HEK293 (cell line): ENCODE results near the gene CLTCL1.

Source experiments
- BCL11A ChIP-seq: fragments of 450-650 bp; formaldehyde crosslinking; IDR thresholded peaks from 2 replicates; pipeline ENCODE4 v1.5.1; 2016; ENCODE audit warnings: low read depth, missing biosample characterization, missing genetic modification characterization
- GFI1B ChIP-seq: fragments of 450-650 bp; formaldehyde crosslinking; IDR thresholded peaks from 2 replicates; pipeline ENCODE4 v1.5.1; 2016; ENCODE audit warnings: missing biosample characterization, missing genetic modification characterization
- KLF7 ChIP-seq: fragments of 450-650 bp; formaldehyde crosslinking; IDR thresholded peaks from 2 replicates; pipeline ENCODE4 v1.5.1; 2016; ENCODE audit warnings: missing biosample characterization, missing genetic modification characterization, borderline replicate concordance
- KLF8 ChIP-seq: fragments of 450-650 bp; formaldehyde crosslinking; IDR thresholded peaks from 2 replicates; pipeline ENCODE4 v1.5.1; 2016; ENCODE audit warnings: missing biosample characterization, missing genetic modification characterization
- RBAK ChIP-seq: fragments of 450-650 bp; formaldehyde crosslinking; IDR thresholded peaks from 2 replicates; pipeline ENCODE4 v1.5.1; 2016; ENCODE audit warnings: missing biosample characterization, missing genetic modification characterization
- SCRT2 ChIP-seq: fragments of 450-650 bp; formaldehyde crosslinking; IDR thresholded peaks from 2 replicates; pipeline ENCODE4 v1.5.1; 2016; ENCODE audit warnings: missing biosample characterization, missing genetic modification characterization
- ZBTB17 ChIP-seq: fragments of 450-650 bp; formaldehyde crosslinking; IDR thresholded peaks from 2 replicates; pipeline ENCODE4 v1.5.1; 2016; ENCODE audit warnings: missing biosample characterization, missing genetic modification characterization
- ZFP41 ChIP-seq: fragments of 450-650 bp; formaldehyde crosslinking; IDR thresholded peaks from 2 replicates; pipeline ENCODE4 v1.5.1; 2016; ENCODE audit warnings: missing biosample characterization, missing genetic modification characterization, borderline replicate concordance
- ZFP69B ChIP-seq: fragments of 450-650 bp; formaldehyde crosslinking; IDR thresholded peaks from 2 replicates; pipeline ENCODE4 v1.5.1; 2016; ENCODE audit warnings: missing biosample characterization, missing genetic modification characterization
- ZNF114 ChIP-seq: fragments of 450-650 bp; formaldehyde crosslinking; IDR thresholded peaks from 2 replicates; pipeline ENCODE4 v1.5.0; 2017; ENCODE audit warnings: missing biosample characterization, missing genetic modification characterization
- ZNF202 ChIP-seq: fragments of 450-650 bp; formaldehyde crosslinking; IDR thresholded peaks from 2 replicates; pipeline ENCODE4 v1.5.1; 2016; ENCODE audit warnings: missing biosample characterization, missing genetic modification characterization, borderline replicate concordance
- ZNF221 ChIP-seq: fragments of 450-650 bp; formaldehyde crosslinking; IDR thresholded peaks from 2 replicates; pipeline ENCODE4 v1.5.1; 2017; ENCODE audit warnings: missing biosample characterization, missing genetic modification characterization, borderline replicate concordance
- ZNF223 ChIP-seq: fragments of 450-650 bp; formaldehyde crosslinking; IDR thresholded peaks from 2 replicates; pipeline ENCODE4 v1.5.1; 2016; ENCODE audit warnings: missing biosample characterization, missing genetic modification characterization
- ZNF416 ChIP-seq: fragments of 450-650 bp; formaldehyde crosslinking; IDR thresholded peaks from 2 replicates; pipeline ENCODE4 v1.5.1; 2016; ENCODE audit warnings: missing biosample characterization, missing genetic modification characterization
- ZNF473 ChIP-seq: fragments of 450-650 bp; formaldehyde crosslinking; IDR thresholded peaks from 2 replicates; pipeline ENCODE4 v1.5.1; 2017; ENCODE audit warnings: missing biosample characterization, missing genetic modification characterization
- ZNF514 ChIP-seq: fragments of 450-650 bp; formaldehyde crosslinking; IDR thresholded peaks from 2 replicates; pipeline ENCODE4 v1.5.1; 2016; ENCODE audit warnings: missing biosample characterization, missing genetic modification characterization
- ZNF623 ChIP-seq: fragments of 450-650 bp; formaldehyde crosslinking; IDR thresholded peaks from 2 replicates; pipeline ENCODE4 v1.5.1; 2016; ENCODE audit warnings: missing biosample characterization, missing genetic modification characterization
- ZNF670 ChIP-seq: fragments of 450-650 bp; formaldehyde crosslinking; IDR thresholded peaks from 2 replicates; pipeline ENCODE4 v1.5.1; 2016; ENCODE audit warnings: missing biosample characterization, missing genetic modification characterization, low read depth
- ZNF76 ChIP-seq: fragments of 450-650 bp; formaldehyde crosslinking; IDR thresholded peaks from 2 replicates; pipeline ENCODE4; 2016; ENCODE audit warnings: low read depth, missing biosample characterization, missing genetic modification characterization, borderline replicate concordance
- ZXDB ChIP-seq: fragments of 450-650 bp; formaldehyde crosslinking; IDR thresholded peaks from 2 replicates; pipeline ENCODE4 v1.5.1; 2016; ENCODE audit warnings: missing biosample characterization, missing genetic modification characterization
- TF ChIP-seq, protein P1 (sequence below): fragments of 450-650 bp; formaldehyde crosslinking; IDR thresholded peaks from 2 replicates; pipeline ENCODE4 v1.5.1; 2016; ENCODE audit warnings: missing biosample characterization, missing genetic modification characterization, borderline replicate concordance
- TF ChIP-seq, protein P2 (sequence below): fragments of 450-650 bp; formaldehyde crosslinking; IDR thresholded peaks from 2 replicates; pipeline ENCODE4 v1.5.1; 2016; ENCODE audit warnings: missing biosample characterization, missing genetic modification characterization
- TF ChIP-seq, protein P3 (sequence below): fragments of 450-650 bp; formaldehyde crosslinking; IDR thresholded peaks from 2 replicates; pipeline ENCODE4 v1.5.1; 2016; ENCODE audit warnings: missing biosample characterization, missing genetic modification characterization
- TF ChIP-seq, protein P4 (sequence below): fragments of 450-650 bp; formaldehyde crosslinking; IDR thresholded peaks from 2 replicates; pipeline ENCODE4 v1.5.1; 2016; ENCODE audit warnings: missing biosample characterization, missing genetic modification characterization
- TF ChIP-seq, protein P5 (sequence below): fragments of 450-650 bp; formaldehyde crosslinking; IDR thresholded peaks from 2 replicates; pipeline ENCODE4 v1.5.1; 2016; ENCODE audit warnings: missing biosample characterization, missing genetic modification characterization, borderline replicate concordance
- TF ChIP-seq, protein P6 (sequence below): fragments of 450-650 bp; formaldehyde crosslinking; IDR thresholded peaks from 2 replicates; pipeline ENCODE4 v1.5.1; 2017; ENCODE audit warnings: missing biosample characterization, missing genetic modification characterization

CLTCL1 gene

DNA sequence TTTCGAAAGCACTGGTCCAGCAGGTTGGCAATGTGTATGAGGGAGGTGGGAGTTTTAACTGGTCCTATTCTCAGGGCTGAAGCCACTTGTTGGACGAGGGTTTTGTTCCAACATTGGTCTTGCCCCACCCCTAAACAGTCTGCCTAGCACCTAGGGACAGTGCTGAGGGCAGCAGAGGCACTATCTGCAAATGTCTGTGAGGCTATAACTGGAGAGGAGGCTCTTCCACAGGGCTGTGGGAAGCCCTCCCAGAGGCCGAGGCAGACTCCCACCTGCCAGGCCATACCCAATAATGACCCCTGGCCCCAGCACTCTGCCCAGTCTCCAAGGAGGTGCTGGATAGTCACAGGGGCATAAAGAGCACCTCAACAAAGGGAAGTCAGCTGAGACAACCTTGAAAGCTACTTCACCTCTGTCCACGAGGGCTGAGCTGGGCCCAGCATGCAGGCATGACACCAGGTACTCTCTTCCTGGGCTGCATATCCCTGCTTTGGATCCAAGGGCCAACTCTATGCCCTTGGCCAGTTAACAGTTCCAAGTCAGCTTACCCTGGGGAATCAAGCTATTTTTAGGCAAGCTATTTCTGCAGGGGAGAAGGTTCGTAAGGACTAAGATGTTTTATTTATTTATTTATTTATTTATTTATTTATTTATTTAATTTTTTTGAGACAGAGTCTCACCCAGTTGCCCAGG, 72.8 kb downstream of the CLTCL1 start (continued):
- TF ChIP-seq KLF8 (no peak), BCL11A (tag by site-specific recombination) (no peak), SCRT2 (tag by site-specific recombination) (peak; percentile 78), RBAK (tag by site-specific recombination) (peak; percentile 84; the same call in 1 of the 2 replicates), ZNF623 (peak; percentile 90), ZNF221 (peak; percentile 65; the same call in 1 of the 2 replicates), ZNF473 (tag by site-specific recombination) (no peak), GFI1B (tag by site-specific recombination) (peak; percentile 59; the same call in 1 of the 2 replicates), ZFP41 (tag by site-specific recombination) (no peak), ZNF514 (tag by site-specific recombination) (peak; percentile 90), ZXDB (tag by site-specific recombination) (peak; percentile 85), ZFP69B (no peak), ZNF416 (tag by site-specific recombination) (no peak), ZNF670 (tag by site-specific recombination) (0 out of 2 replicates have a peak, but pooled peaks have one; percentile 50), ZNF202 (tag by site-specific recombination) (no peak), ZNF223 (tag by site-specific recombination) (peak; percentile 58; the same call in 1 of the 2 replicates), KLF7 (tag by site-specific recombination) (peak; percentile 65; the same call in 1 of the 2 replicates), ZBTB17 (no peak), ZNF76 (tag by site-specific recombination) (no peak), ZNF114 (tag by site-specific recombination) (no peak)
- TF ChIP-seq, protein P1, sequence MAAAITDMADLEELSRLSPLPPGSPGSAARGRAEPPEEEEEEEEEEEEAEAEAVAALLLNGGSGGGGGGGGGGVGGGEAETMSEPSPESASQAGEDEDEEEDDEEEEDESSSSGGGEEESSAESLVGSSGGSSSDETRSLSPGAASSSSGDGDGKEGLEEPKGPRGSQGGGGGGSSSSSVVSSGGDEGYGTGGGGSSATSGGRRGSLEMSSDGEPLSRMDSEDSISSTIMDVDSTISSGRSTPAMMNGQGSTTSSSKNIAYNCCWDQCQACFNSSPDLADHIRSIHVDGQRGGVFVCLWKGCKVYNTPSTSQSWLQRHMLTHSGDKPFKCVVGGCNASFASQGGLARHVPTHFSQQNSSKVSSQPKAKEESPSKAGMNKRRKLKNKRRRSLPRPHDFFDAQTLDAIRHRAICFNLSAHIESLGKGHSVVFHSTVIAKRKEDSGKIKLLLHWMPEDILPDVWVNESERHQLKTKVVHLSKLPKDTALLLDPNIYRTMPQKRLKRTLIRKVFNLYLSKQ (tag by site-specific recombination): 0 out of 2 replicates have a peak, but pooled peaks have one; percentile 83
- TF ChIP-seq, protein P2, sequence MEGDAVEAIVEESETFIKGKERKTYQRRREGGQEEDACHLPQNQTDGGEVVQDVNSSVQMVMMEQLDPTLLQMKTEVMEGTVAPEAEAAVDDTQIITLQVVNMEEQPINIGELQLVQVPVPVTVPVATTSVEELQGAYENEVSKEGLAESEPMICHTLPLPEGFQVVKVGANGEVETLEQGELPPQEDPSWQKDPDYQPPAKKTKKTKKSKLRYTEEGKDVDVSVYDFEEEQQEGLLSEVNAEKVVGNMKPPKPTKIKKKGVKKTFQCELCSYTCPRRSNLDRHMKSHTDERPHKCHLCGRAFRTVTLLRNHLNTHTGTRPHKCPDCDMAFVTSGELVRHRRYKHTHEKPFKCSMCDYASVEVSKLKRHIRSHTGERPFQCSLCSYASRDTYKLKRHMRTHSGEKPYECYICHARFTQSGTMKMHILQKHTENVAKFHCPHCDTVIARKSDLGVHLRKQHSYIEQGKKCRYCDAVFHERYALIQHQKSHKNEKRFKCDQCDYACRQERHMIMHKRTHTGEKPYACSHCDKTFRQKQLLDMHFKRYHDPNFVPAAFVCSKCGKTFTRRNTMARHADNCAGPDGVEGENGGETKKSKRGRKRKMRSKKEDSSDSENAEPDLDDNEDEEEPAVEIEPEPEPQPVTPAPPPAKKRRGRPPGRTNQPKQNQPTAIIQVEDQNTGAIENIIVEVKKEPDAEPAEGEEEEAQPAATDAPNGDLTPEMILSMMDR (tag by site-specific recombination): no peak
- TF ChIP-seq, protein P3, sequence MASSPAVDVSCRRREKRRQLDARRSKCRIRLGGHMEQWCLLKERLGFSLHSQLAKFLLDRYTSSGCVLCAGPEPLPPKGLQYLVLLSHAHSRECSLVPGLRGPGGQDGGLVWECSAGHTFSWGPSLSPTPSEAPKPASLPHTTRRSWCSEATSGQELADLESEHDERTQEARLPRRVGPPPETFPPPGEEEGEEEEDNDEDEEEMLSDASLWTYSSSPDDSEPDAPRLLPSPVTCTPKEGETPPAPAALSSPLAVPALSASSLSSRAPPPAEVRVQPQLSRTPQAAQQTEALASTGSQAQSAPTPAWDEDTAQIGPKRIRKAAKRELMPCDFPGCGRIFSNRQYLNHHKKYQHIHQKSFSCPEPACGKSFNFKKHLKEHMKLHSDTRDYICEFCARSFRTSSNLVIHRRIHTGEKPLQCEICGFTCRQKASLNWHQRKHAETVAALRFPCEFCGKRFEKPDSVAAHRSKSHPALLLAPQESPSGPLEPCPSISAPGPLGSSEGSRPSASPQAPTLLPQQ (tag by site-specific recombination): no peak
- TF ChIP-seq, protein P4, sequence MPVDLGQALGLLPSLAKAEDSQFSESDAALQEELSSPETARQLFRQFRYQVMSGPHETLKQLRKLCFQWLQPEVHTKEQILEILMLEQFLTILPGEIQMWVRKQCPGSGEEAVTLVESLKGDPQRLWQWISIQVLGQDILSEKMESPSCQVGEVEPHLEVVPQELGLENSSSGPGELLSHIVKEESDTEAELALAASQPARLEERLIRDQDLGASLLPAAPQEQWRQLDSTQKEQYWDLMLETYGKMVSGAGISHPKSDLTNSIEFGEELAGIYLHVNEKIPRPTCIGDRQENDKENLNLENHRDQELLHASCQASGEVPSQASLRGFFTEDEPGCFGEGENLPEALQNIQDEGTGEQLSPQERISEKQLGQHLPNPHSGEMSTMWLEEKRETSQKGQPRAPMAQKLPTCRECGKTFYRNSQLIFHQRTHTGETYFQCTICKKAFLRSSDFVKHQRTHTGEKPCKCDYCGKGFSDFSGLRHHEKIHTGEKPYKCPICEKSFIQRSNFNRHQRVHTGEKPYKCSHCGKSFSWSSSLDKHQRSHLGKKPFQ (tag by site-specific recombination): 0 out of 2 replicates have a peak, but pooled peaks have one; percentile 24
- TF ChIP-seq, protein P5, sequence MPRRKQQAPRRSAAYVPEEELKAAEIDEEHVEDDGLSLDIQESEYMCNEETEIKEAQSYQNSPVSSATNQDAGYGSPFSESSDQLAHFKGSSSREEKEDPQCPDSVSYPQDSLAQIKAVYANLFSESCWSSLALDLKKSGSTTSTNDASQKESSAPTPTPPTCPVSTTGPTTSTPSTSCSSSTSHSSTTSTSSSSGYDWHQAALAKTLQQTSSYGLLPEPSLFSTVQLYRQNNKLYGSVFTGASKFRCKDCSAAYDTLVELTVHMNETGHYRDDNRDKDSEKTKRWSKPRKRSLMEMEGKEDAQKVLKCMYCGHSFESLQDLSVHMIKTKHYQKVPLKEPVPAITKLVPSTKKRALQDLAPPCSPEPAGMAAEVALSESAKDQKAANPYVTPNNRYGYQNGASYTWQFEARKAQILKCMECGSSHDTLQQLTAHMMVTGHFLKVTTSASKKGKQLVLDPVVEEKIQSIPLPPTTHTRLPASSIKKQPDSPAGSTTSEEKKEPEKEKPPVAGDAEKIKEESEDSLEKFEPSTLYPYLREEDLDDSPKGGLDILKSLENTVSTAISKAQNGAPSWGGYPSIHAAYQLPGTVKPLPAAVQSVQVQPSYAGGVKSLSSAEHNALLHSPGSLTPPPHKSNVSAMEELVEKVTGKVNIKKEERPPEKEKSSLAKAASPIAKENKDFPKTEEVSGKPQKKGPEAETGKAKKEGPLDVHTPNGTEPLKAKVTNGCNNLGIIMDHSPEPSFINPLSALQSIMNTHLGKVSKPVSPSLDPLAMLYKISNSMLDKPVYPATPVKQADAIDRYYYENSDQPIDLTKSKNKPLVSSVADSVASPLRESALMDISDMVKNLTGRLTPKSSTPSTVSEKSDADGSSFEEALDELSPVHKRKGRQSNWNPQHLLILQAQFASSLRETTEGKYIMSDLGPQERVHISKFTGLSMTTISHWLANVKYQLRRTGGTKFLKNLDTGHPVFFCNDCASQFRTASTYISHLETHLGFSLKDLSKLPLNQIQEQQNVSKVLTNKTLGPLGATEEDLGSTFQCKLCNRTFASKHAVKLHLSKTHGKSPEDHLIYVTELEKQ (tag by site-specific recombination): peak; percentile 57; the same call in 1 of the 2 replicates
- TF ChIP-seq, protein P6, sequence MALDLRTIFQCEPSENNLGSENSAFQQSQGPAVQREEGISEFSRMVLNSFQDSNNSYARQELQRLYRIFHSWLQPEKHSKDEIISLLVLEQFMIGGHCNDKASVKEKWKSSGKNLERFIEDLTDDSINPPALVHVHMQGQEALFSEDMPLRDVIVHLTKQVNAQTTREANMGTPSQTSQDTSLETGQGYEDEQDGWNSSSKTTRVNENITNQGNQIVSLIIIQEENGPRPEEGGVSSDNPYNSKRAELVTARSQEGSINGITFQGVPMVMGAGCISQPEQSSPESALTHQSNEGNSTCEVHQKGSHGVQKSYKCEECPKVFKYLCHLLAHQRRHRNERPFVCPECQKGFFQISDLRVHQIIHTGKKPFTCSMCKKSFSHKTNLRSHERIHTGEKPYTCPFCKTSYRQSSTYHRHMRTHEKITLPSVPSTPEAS (tag by site-specific recombination): no peak
